K562 (cell line): Measurements from ENCODE around the gene FHIT. TPM values are rescaled to one million over a fixed set of nuclear protein-coding genes. Genes with fewer than 3 reads are reported as not detected.

ENCODE experiments used
- ATAC-seq: fragments of 200-7000 bp; cut with Tn5 transposase; 3 replicates; pipeline ENCODE4 v1.9.1; 2020; ENCODE audit warnings: moderate library complexity
- BruUV-seq: library from RNA; stranded (reverse); fragments of 400-500 nt; replicated peaks from 2 replicates; lab custom pipeline; 2021; lab: Mats Ljungman, UMichigan
- CTCF ChIA-PET: fragments of 300-600 bp; formaldehyde crosslinking; extraction: SDS; loops from one replicate; lab custom pipeline; 2021; ENCODE audit warnings: low intra/inter-chr PET ratio; lab: Yijun Ruan, JAX
- POLR2A ChIA-PET: fragments of 300-600, 350-650 bp; sonication (Branson Sonifier 250); formaldehyde crosslinking; extraction: SDS; loops from one replicate; lab custom pipeline; 2021; ENCODE audit warnings: antibody characterized with exemption, inconsistent platforms; lab: Yijun Ruan, JAX
- DNase-seq, 4 experiments: peaks; one replicate each; pipeline versions ENCODE4 v3.0.0 to v3.0.0-alpha.2; 2011 to 2018; ENCODE audit warnings: low spot score in 3 of 4, mixed read lengths in 3 of 4; ENCODE audit errors: extremely low read depth in 1 of 4
- FAIRE-seq: peaks from 2 replicates; lab custom pipeline; 2011; peaks lifted over from hg19 to GRCh38; lab: Jason Lieb, UNC
- H2AFZ ChIP-seq: 2 replicates; pipeline ENCODE4 v1.6.0; 2011; ENCODE audit warnings: low read depth, low read length, control low read depth, inconsistent platforms
- H3K27ac ChIP-seq: fragments of 200-600 bp; 3 replicates; pipeline ENCODE4 v1.8.0; 2011; ENCODE audit warnings: low read depth, mild to moderate bottlenecking, control low read depth, inconsistent platforms, low read length, moderate library complexity, mixed read lengths; ENCODE audit errors: extremely low read depth
- H3K27me3 ChIP-seq, 2 experiments: fragments of 300-600 bp in 1 of 2; 2 replicates in 1 of 2; 3 replicates in 1 of 2; pipeline versions ENCODE4 v1.6.0 to v1.8.0; 2011; ENCODE audit warnings: inconsistent platforms in 2 of 2, low read length in 2 of 2, mild to moderate bottlenecking in 1 of 2, mixed read lengths in 1 of 2, moderate library complexity in 1 of 2; ENCODE audit not compliant: control insufficient read depth in 2 of 2, insufficient read depth in 2 of 2
- H3K36me3 ChIP-seq: fragments of 300-600 bp; 3 replicates; pipeline ENCODE4 v1.8.0; 2011; ENCODE audit warnings: mild to moderate bottlenecking, low read length, inconsistent platforms; ENCODE audit not compliant: control insufficient read depth, insufficient read depth
- H3K4me1 ChIP-seq, 2 experiments: fragments of 200-600 bp in 1 of 2; replicated peaks in 1 of 2; 2 replicates in 1 of 2; 3 replicates in 1 of 2; pipeline versions ENCODE4 v1.5.1 to v1.8.0; 2011; ENCODE audit warnings: inconsistent platforms in 2 of 2, low read length in 2 of 2, mild to moderate bottlenecking in 1 of 2, mixed read lengths in 1 of 2, moderate library complexity in 1 of 2; ENCODE audit not compliant: control insufficient read depth in 2 of 2, insufficient read depth in 2 of 2
- H3K4me2 ChIP-seq: 2 replicates; pipeline ENCODE4 v1.6.1; 2011; ENCODE audit warnings: low read length, control low read depth, inconsistent platforms, mixed read lengths; ENCODE audit not compliant: insufficient read depth
- H3K4me3 ChIP-seq: fragments of 200-600 bp; sonication (generic), shearing (Covaris generic); 2 replicates; pipeline ENCODE4 v1.5.1; 2016; ENCODE audit warnings: control low read depth, inconsistent platforms
- H3K79me2 ChIP-seq: fragments of 200-600 bp; 3 replicates; pipeline ENCODE4 v1.8.0; 2011; ENCODE audit warnings: low read length, inconsistent platforms; ENCODE audit not compliant: control insufficient read depth, insufficient read depth
- H3K9ac ChIP-seq, 2 experiments: 2 replicates each; pipeline versions ENCODE4 v1.6.0 to v1.6.1; 2011; ENCODE audit warnings: low read depth in 2 of 2, low read length in 2 of 2, control low read depth in 1 of 2, inconsistent platforms in 1 of 2, mild to moderate bottlenecking in 1 of 2, mixed read lengths in 1 of 2; ENCODE audit not compliant: insufficient read depth in 1 of 2
- H3K9me1 ChIP-seq: one replicate; pipeline ENCODE4 v1.6.0; 2011; ENCODE audit warnings: inconsistent platforms, mild to moderate bottlenecking, low read length, moderate library complexity; ENCODE audit not compliant: control insufficient read depth, insufficient read depth
- H3K9me3 ChIP-seq: replicated peaks from 2 replicates; pipeline ENCODE4 v1.5.1; 2011; ENCODE audit warnings: low read depth, low read length, inconsistent platforms; ENCODE audit not compliant: control insufficient read depth, insufficient read depth
- H4K20me1 ChIP-seq: replicated peaks from 2 replicates; pipeline ENCODE4 v1.6.1; 2011; ENCODE audit warnings: low read length, inconsistent platforms, mixed read lengths; ENCODE audit not compliant: control insufficient read depth, insufficient read depth
- BHLHE40 ChIP-seq: IDR thresholded peaks from 2 replicates; pipeline ENCODE4 v1.6.1; 2011; ENCODE audit warnings: low read length, improper control_type of control experiment
- CREB5 ChIP-seq: fragments of 250-450 bp; sonication (Bioruptor Pico); IDR thresholded peaks from 2 replicates; pipeline ENCODE4 v1.5.0; 2020; ENCODE audit warnings: mild to moderate bottlenecking
- DEAF1 ChIP-seq: fragments of 450-650 bp; formaldehyde crosslinking; IDR thresholded peaks from 2 replicates; pipeline ENCODE4 v1.4.0; 2020; ENCODE audit warnings: mild to moderate bottlenecking, moderate library complexity
- DLX4 ChIP-seq: fragments of 250-450 bp; sonication (Bioruptor Pico); IDR thresholded peaks from 2 replicates; pipeline ENCODE4 v1.6.1; 2021; ENCODE audit warnings: mild to moderate bottlenecking
- FIP1L1 ChIP-seq: fragments of 200-400 bp; formaldehyde crosslinking; IDR thresholded peaks from 2 replicates; pipeline ENCODE4 v1.6.1; 2018; ENCODE audit warnings: mild to moderate bottlenecking, low read depth, low read length; ENCODE audit not compliant: poor library complexity, severe bottlenecking
- KDM5B ChIP-seq: fragments of 200-600 bp; sonication (generic); IDR thresholded peaks from 2 replicates; pipeline ENCODE4 v1.6.1; 2012; ENCODE audit warnings: low read depth, mild to moderate bottlenecking, moderate library complexity, low read length, control low read depth, inconsistent platforms; ENCODE audit not compliant: insufficient replicate concordance
- MTA3 ChIP-seq: fragments of 450-650 bp; formaldehyde crosslinking; IDR thresholded peaks from 2 replicates; pipeline ENCODE4 v1.6.1; 2017; ENCODE audit warnings: mild to moderate bottlenecking, borderline replicate concordance
- MTF1 ChIP-seq: fragments of 250-450 bp; sonication (Bioruptor Pico); IDR thresholded peaks from 2 replicates; pipeline ENCODE4 v1.9.0; 2021; ENCODE audit warnings: moderate library complexity, mild to moderate bottlenecking, inconsistent platforms, borderline replicate concordance
- SAFB ChIP-seq: fragments of 200-400 bp; formaldehyde crosslinking; IDR thresholded peaks from 2 replicates; pipeline ENCODE4 v1.6.1; 2017; ENCODE audit warnings: low read depth, low read length, borderline replicate concordance
- SETDB1 ChIP-seq: IDR thresholded peaks from one replicate; pipeline ENCODE4 v1.6.1; 2012; ENCODE audit warnings: low read length, control low read depth, inconsistent platforms
- SUPT5H ChIP-seq: fragments of 450-650 bp; IDR thresholded peaks from 2 replicates; pipeline ENCODE4 v1.6.1; 2016
- TRIM25 ChIP-seq: fragments of 450-650 bp; IDR thresholded peaks from 2 replicates; pipeline ENCODE4 v1.7.0; 2016; ENCODE audit warnings: borderline replicate concordance
- ZNF583 ChIP-seq: fragments of 250-450 bp; sonication (Bioruptor Pico); IDR thresholded peaks from 2 replicates; pipeline ENCODE4 v1.4.0; 2020
- ZNF696 ChIP-seq: fragments of 250-450 bp; sonication (Bioruptor Pico); conservative IDR thresholded peaks from 2 replicates; pipeline ENCODE4 v1.4.0; 2020; ENCODE audit warnings: mild to moderate bottlenecking, moderate library complexity
- ZNF740 ChIP-seq, 3 experiments: fragments of 200-800 bp in 1 of 3; sonication (Bioruptor generic) in 1 of 3; sonication (generic) in 1 of 3; formaldehyde crosslinking in 1 of 3; IDR thresholded peaks; 2 replicates each; pipeline versions ENCODE4 v1.6.1 to v1.8.0; 2016 to 2022; ENCODE audit warnings: mild to moderate bottlenecking in 2 of 3, missing compliant biosample characterization in 2 of 3, missing genetic modification characterization in 2 of 3, missing genetic modification reagents in 1 of 3
- in situ Hi-C: fragments of 300-500 bp; cut with MboI; formaldehyde crosslinking; loops from 4 replicates; pipeline ENCODE4 v1.15.0; 2018; ENCODE audit warnings: inconsistent platforms, mixed read lengths
- intact Hi-C: fragments of 100-400 bp; cut with micrococcal nuclease; formaldehyde crosslinking; loops from 2 replicates; pipeline ENCODE4 v1.14.2; 2022
- polyA plus RNA-seq, 8 experiments: library from polyadenylated mRNA; depleted of rRNA in 4 of 8; stranded (reverse) in 5 of 8; unstranded in 3 of 8; fragments of >200 nt; fragmentation: Nextera tagmentation in 2 of 8; fragmentation: Illumina TruSeq in 1 of 8; extraction: Ambion mirVana in 2 of 8; extraction: Trizol in 1 of 8; gene quantifications; 2 replicates each; pipeline versions ENCODE4 v1.2.1 to v1.2.3, GENCODE V29; 2011 to 2014; ENCODE audit warnings: inconsistent platforms in 1 of 8, missing spikeins in 1 of 8
- total RNA-seq, 7 experiments: library from RNA; depleted of rRNA in 6 of 7; stranded (reverse); fragments of >200 nt in 6 of 7; fragmentation: Illumina TruSeq in 2 of 7; extraction: Trizol in 2 of 7; gene quantifications; 2 replicates each; pipeline versions ENCODE4 v1.2.1 to v1.2.3, GENCODE V29; 2011 to 2021; ENCODE audit warnings: low replicate concordance in 1 of 7

Gene FHIT
- total and polyA plus RNA-seq, 9 of the 15 experiments (the other 6 are each of a cell fraction or from before 2014, with no cell fraction given) = 1.7 to 9.1 (median 4.3) TPM

- TF ChIP-seq ZNF583 = no peak
- TF ChIP-seq KDM5B = no peak
- TF ChIP-seq MTA3 = no peak
- no peak for TF ChIP-seq BHLHE40
Observed at GRCh38 chr3:61177450-61177849, 73.8 kb downstream of the FHIT start (continued).

GRCh38 chr3:61173676-61174075, 77.6 kb downstream of the FHIT start:
- no peak for FAIRE-seq
- no peak for ATAC-seq
- no peak overlapping the region for H3K4me2 ChIP-seq
- H3K4me3 ChIP-seq = no peak overlapping the region
- POLR2A ChIA-PET = no interaction called here
- no peaks in the 10 kb centered on the region for H4K20me1 ChIP-seq
- CTCF ChIA-PET = no interaction called here
- in situ Hi-C loops (no loop called here), intact Hi-C loops (no loop called here)
- H3K79me2 ChIP-seq = no peaks in the 10 kb centered on the region
- no peak overlapping the region for H3K9ac ChIP-seq
- no peaks in the 10 kb centered on the region for H3K4me1 ChIP-seq
- peak in 1 of 4 experiments; percentile 8 for DNase-seq
- H3K27me3 ChIP-seq = no peaks in the 10 kb centered on the region
- no peak overlapping the region for H3K27ac ChIP-seq
- H3K9me3 ChIP-seq = no peaks in the 10 kb centered on the region
- H3K36me3 ChIP-seq = no peaks in the 10 kb centered on the region
- BruUV-seq = no TSS peak
- H3K9me1 ChIP-seq = no peaks in the 10 kb centered on the region
- no peak overlapping the region for H2AFZ ChIP-seq
- TF ChIP-seq SUPT5H (no peak), FIP1L1 (no peak), CREB5 (CRISPR knock-in tag) (no peak), DEAF1 (CRISPR knock-in tag) (no peak), ZNF696 (CRISPR knock-in tag) (no peak), ZNF740 (CRISPR knock-in tag; IDR thresholded peaks at IDR 0.05) (no peak), ZNF740 (tag; IDR thresholded peaks at IDR 0.05) (no peak), SETDB1 (no peak), TRIM25 (no peak), SAFB (no peak), MTF1 (CRISPR knock-in tag) (no peak), DLX4 (no peak)
